Peyer's patch (tissue), 4 donors: ENCODE data around the gene MAML2. TPM values are rescaled to one million over a fixed set of nuclear protein-coding genes. Genes with fewer than 3 reads are reported as not detected.

Source experiments
- DNase-seq, 3 donors: peaks; one replicate each; pipeline ENCODE4 v3.0.0-alpha.2; 2017 to 2019
- H3K27ac ChIP-seq, 4 donors: fragments of 200-600 bp; sonication (generic); one replicate each; pipeline ENCODE4 v1.5.1; 2016 to 2019
- H3K27me3 ChIP-seq, 2 donors: fragments of 200-600 bp; sonication (generic); one replicate each; pipeline ENCODE4 v1.5.1; 2019
- H3K36me3 ChIP-seq, 3 donors: fragments of 200-600 bp; sonication (generic); one replicate each; pipeline ENCODE4 v1.5.1; 2016 to 2019
- H3K4me1 ChIP-seq, 4 donors: fragments of 200-600 bp; sonication (generic); one replicate each; pipeline ENCODE4 v1.5.1; 2016 to 2019
- H3K4me3 ChIP-seq, 4 donors: fragments of 200-600 bp; sonication (generic); 1 replicate in 3 of 4; 2 replicates in 1 of 4; pipeline ENCODE4 v1.5.1; 2016 to 2019; ENCODE audit warnings: mild to moderate bottlenecking in 1 of 4
- H3K9me3 ChIP-seq, 4 donors: fragments of 200-600 bp; sonication (generic); one replicate each; pipeline ENCODE4 v1.5.1; 2016 to 2019; ENCODE audit warnings: mild to moderate bottlenecking in 1 of 4
- POLR2A ChIP-seq, 2 donors: fragments of 450-650 bp; IDR thresholded peaks; one replicate each; pipeline ENCODE4 v1.5.1; 2017; ENCODE audit warnings: antibody characterized with exemption in 2 of 2, mild to moderate bottlenecking in 2 of 2, moderate library complexity in 2 of 2
- total RNA-seq, 4 donors: library from RNA; depleted of rRNA; stranded (reverse); fragments of >200 nt; gene quantifications; one replicate each; pipeline ENCODE4 v1.1.0, GENCODE V29; 2016
- TF ChIP-seq, protein P1 (sequence below), 6 experiments: fragments of 450-650 bp in 4 of 6; fragments of 200-600 bp in 2 of 6; sonication (generic) in 1 of 6; IDR thresholded peaks; one replicate each; pipeline ENCODE4 v1.5.1; 2017 to 2019; ENCODE audit warnings: antibody characterized with exemption in 6 of 6, mild to moderate bottlenecking in 3 of 6, moderate library complexity in 1 of 6

The MAML2 gene
- total RNA-seq, 4 donors from 2014 or later = 8.4 to 60.2 (median 22.7) TPM

DNA sequence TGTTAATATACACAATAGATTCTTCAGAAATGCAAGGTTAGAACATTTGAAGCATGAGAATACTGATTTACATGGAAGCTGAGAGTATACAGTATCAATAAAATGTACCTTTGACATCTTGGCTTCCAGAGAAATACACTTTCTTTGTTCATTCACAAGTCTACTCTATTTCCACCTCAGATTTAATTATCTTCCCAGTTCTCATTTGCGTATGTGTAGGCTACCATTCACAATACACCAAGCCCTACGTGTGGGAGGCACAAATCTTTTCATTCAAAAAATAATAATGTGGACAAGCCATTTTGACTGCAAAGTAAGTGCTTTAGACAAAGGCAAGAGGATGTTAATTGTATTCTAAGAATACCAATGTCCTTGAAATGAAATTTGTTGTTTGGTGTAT is 286.4 kb downstream of the MAML2 start:
- H3K27me3 ChIP-seq = no peaks in the 10 kb centered on the region
- H3K9me3 ChIP-seq = no peaks in the 10 kb centered on the region
- H3K36me3 ChIP-seq = no peaks in the 10 kb centered on the region
- TF ChIP-seq, protein P1, sequence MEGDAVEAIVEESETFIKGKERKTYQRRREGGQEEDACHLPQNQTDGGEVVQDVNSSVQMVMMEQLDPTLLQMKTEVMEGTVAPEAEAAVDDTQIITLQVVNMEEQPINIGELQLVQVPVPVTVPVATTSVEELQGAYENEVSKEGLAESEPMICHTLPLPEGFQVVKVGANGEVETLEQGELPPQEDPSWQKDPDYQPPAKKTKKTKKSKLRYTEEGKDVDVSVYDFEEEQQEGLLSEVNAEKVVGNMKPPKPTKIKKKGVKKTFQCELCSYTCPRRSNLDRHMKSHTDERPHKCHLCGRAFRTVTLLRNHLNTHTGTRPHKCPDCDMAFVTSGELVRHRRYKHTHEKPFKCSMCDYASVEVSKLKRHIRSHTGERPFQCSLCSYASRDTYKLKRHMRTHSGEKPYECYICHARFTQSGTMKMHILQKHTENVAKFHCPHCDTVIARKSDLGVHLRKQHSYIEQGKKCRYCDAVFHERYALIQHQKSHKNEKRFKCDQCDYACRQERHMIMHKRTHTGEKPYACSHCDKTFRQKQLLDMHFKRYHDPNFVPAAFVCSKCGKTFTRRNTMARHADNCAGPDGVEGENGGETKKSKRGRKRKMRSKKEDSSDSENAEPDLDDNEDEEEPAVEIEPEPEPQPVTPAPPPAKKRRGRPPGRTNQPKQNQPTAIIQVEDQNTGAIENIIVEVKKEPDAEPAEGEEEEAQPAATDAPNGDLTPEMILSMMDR (IDR thresholded peaks at IDR 0.05) = no peak
- TF ChIP-seq POLR2A (IDR thresholded peaks at IDR 0.05) = no peak
- H3K27ac ChIP-seq = no peak overlapping the region
- H3K4me3 ChIP-seq = no peak overlapping the region
- DNase-seq = no peak
- no peaks in the 10 kb centered on the region for H3K4me1 ChIP-seq

DNA sequence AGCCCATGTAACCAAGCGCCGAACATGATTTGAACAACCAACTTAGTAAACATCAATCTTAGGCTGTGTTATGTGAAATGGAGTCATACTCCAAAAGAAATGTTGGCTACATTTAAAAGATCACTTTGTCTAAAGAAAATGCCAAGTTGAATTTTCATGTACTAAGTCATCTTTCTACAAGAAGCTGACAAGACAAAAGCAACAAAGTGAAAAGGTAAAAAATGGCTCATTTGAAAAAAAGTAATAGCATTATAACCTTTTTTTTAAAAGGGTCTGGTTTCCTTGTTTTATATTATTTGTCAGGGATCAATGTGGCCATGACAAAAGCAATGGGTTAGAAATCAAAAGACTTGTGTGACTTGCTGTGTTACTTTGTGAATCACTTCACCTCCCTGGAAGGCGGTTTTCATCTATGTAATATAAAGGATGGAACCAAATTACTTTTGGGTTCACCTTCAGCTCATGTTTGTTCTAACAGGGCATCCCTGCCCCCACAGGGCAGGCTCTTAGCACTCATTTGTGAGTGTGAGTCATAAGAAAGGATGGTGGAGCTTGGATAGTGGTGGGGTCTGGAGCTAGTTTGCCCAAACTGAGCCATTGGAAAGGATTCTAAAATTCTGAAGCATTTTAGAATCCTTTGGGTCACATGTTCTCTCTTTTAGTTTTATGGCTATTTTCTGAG is 287.1 kb downstream of the MAML2 start:
- no peak overlapping the region for H3K27ac ChIP-seq
- no peak for DNase-seq
- H3K9me3 ChIP-seq = no peaks in the 10 kb centered on the region
- no peak overlapping the region for H3K4me3 ChIP-seq
- no peaks in the 10 kb centered on the region for H3K27me3 ChIP-seq
- H3K36me3 ChIP-seq = no peaks in the 10 kb centered on the region
- H3K4me1 ChIP-seq = no peaks in the 10 kb centered on the region
- TF ChIP-seq POLR2A (IDR thresholded peaks at IDR 0.05) = no peak
- TF ChIP-seq, protein P1 (IDR thresholded peaks at IDR 0.05) = no peak

DNA sequence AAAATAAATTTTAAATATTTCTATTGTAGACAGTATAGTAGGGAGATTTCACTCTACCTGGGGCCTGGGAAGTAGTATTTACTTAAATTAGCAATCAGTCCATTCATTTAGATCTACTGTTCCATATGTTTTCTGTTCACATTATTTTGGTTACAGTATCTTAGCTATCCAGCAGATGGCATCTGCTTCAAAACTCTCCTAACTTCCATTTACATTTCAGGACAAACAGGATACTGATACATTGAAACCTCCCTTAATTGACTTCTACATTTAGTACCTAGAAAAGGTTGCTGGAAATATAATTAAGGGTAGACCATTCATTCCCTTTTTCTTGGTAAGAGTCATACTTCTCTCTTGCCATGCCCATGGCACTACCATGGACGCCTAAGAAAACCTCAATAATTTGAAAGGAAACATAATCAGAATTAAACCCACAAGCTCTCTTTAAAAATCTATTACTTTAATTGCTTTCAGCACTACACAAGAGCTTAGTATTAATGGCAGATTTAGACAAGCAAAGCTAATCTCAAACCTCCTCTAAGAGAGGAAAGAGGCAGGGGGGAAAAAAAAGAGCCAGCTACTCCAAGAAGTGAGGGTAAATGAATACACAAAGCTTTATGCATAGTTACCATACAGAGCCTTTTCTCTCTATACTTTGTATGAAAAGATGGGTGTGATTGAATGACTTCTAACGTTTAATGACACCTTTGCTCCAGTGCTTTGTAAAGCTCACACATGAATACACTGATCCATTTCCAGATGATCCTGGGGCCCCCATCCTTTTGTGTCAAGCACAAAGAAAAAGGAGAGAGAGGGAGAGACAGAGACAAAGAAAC is 287.9 kb downstream of the MAML2 start:
- Histone ChIP-seq H3K4me3 (no peak overlapping the region), H3K27me3 (no peaks in the 10 kb centered on the region), H3K36me3 (no peaks in the 10 kb centered on the region), H3K9me3 (no peaks in the 10 kb centered on the region), H3K4me1 (no peaks in the 10 kb centered on the region), H3K27ac (no peak overlapping the region)
- no peak for DNase-seq
- TF ChIP-seq, protein P1 (IDR thresholded peaks at IDR 0.05) = peak; percentile 27 to 84 (median 70)
- no peak for TF ChIP-seq POLR2A (IDR thresholded peaks at IDR 0.05)

DNA sequence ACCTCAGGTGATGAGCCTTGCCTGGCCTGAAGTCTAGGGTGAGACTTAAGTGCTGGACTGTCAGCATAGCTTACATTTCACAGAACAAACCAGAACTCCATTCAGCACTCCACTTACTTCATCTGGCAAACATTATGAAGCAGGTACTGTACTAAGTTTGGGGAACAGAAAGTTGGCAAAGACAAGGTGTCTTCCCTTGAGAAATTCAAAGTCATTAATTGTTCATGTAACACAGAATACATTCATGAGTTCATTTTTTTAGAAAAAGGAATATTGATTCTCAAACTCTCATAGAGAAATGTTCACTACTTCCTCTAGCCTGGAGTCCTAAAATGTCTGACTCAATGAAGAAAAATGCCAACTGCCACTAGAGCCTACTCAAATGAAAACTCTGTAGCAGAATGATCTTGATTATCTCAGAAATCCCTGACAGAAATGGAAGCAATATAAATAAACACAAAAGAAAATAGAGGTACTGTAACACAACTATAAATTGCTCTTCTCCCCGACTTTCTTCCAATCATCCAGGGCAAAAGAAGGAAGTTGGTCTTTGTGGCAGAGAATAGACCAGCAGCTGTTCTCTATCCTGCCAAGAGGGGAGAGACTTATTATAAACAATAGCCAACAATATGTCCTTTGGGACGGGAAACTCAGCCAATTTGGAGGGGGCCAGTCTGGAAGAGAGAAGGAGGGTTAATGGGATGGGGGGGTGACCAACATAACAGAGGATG is 289.9 kb downstream of the MAML2 start:
- Histone ChIP-seq H3K9me3 (no peaks in the 10 kb centered on the region), H3K27me3 (no peaks in the 10 kb centered on the region), H3K4me3 (no peak overlapping the region), H3K36me3 (no peaks in the 10 kb centered on the region), H3K27ac (no peak overlapping the region), H3K4me1 (no peaks in the 10 kb centered on the region)
- no peak for DNase-seq
- no peak for TF ChIP-seq POLR2A (IDR thresholded peaks at IDR 0.05)
- TF ChIP-seq, protein P1 (IDR thresholded peaks at IDR 0.05) = no peak

- DNase-seq = no peak
- Histone ChIP-seq H3K27ac (no peak overlapping the region), H3K4me1 (no peaks in the 10 kb centered on the region), H3K9me3 (no peaks in the 10 kb centered on the region), H3K4me3 (no peak overlapping the region), H3K27me3 (no peaks in the 10 kb centered on the region), H3K36me3 (no peaks in the 10 kb centered on the region)
- no peak for TF ChIP-seq POLR2A (IDR thresholded peaks at IDR 0.05)
- TF ChIP-seq, protein P1 (IDR thresholded peaks at IDR 0.05) = no peak
These were observed 291.2 kb downstream of the MAML2 start for GRCh38 chr11:96051820-96052219.
